ENCODE data around the gene MORN2. TPM values are rescaled to one million over a fixed set of nuclear protein-coding genes. Genes with fewer than 3 reads are reported as not detected.

Gene MORN2
- total RNA-seq, 2 experiments from 2014 or later: 7.8 to 8.1 TPM

GRCh38 chr2:38898256-38898655 lies 22.5 kb downstream of the MORN2 start:
- Histone ChIP-seq H3K4me3 (ENCODE audit: low read depth, low read length, poor library complexity, severe bottlenecking) (no peak overlapping the region), H3K79me2 (ENCODE audit: insufficient read depth, low read depth, low read length) (no peaks in the 10 kb centered on the region), H3K27ac (ENCODE audit: low read depth, low read length, poor library complexity, severe bottlenecking) (no peak overlapping the region), H3K9me3 (ENCODE audit: low read length) (no peaks in the 10 kb centered on the region), H3K4me1 (ENCODE audit: insufficient read depth, low read length, poor library complexity, severe bottlenecking) (no peaks in the 10 kb centered on the region), H3K36me3 (ENCODE audit: insufficient read depth, low read length) (no peaks in the 10 kb centered on the region), H3K9me2 (ENCODE audit: insufficient read depth, low read length) (no peaks in the 10 kb centered on the region), H3K4me2 (ENCODE audit: low read length) (no peak overlapping the region), H4K20me1 (ENCODE audit: insufficient read depth, low read length) (no peaks in the 10 kb centered on the region), H2AFZ (ENCODE audit: low read length) (no peak overlapping the region)
- no TSS peak for BruUV-seq (replicated peaks)
- CTCF ChIA-PET (ENCODE audit: unreplicated experiment): no interaction called here
- intact Hi-C loops (cut with micrococcal nuclease; ENCODE audit: unreplicated experiment): no loop called here
- no peak for TF ChIP-seq CTCF (conservative IDR thresholded peaks at IDR 0.05; ENCODE audit: low read length)
- no peak for TF ChIP-seq EZH2phosphoT487 (IDR thresholded peaks at IDR 0.05; ENCODE audit: borderline replicate concordance, low read depth, low read length)
- POLR2A ChIA-PET: no interaction called here
- no peak for DNase-seq (ENCODE audit: low spot score)

- Histone ChIP-seq H3K9me2 (ENCODE audit: insufficient read depth, low read length) (no peaks in the 10 kb centered on the region), H4K20me1 (ENCODE audit: insufficient read depth, low read length) (no peaks in the 10 kb centered on the region), H2AFZ (ENCODE audit: low read length) (no peak overlapping the region), H3K27ac (ENCODE audit: low read depth, low read length, poor library complexity, severe bottlenecking) (no peak overlapping the region), H3K36me3 (ENCODE audit: insufficient read depth, low read length) (no peaks in the 10 kb centered on the region), H3K4me3 (ENCODE audit: low read depth, low read length, poor library complexity, severe bottlenecking) (no peak overlapping the region), H3K4me1 (ENCODE audit: insufficient read depth, low read length, poor library complexity, severe bottlenecking) (no peaks in the 10 kb centered on the region), H3K4me2 (ENCODE audit: low read length) (no peak overlapping the region), H3K9me3 (ENCODE audit: low read length) (no peaks in the 10 kb centered on the region), H3K79me2 (ENCODE audit: insufficient read depth, low read depth, low read length) (no peaks in the 10 kb centered on the region)
- POLR2A ChIA-PET: interaction anchor here (0.6 to 1.2 kb wide), 4 partner anchors 9 to 110 kb away, joined by 3 read pairs; no protein-coding TSS in a partner anchor
- CTCF ChIA-PET (ENCODE audit: unreplicated experiment): interaction anchor here (0.6 kb wide), 1 partner anchor 698 kb away, joined by 3 read pairs; no protein-coding TSS in a partner anchor
- intact Hi-C loops (cut with micrococcal nuclease; ENCODE audit: unreplicated experiment): no loop called here
- TF ChIP-seq EZH2phosphoT487 (IDR thresholded peaks at IDR 0.05; ENCODE audit: borderline replicate concordance, low read depth, low read length) (no peak), CTCF (conservative IDR thresholded peaks at IDR 0.05; ENCODE audit: low read length) (no peak)
- no peak for DNase-seq (ENCODE audit: low spot score)
- no TSS peak for BruUV-seq (replicated peaks)
Measured at GRCh38 chr2:38900726-38901125, 24.9 kb downstream of the MORN2 start.

GRCh38 chr2:38905251-38905650 lies 29.5 kb downstream of the MORN2 start:
- no peak overlapping the region for H2AFZ ChIP-seq (ENCODE audit: low read length)
- no peaks in the 10 kb centered on the region for H3K9me2 ChIP-seq (ENCODE audit: insufficient read depth, low read length)
- intact Hi-C loops (cut with micrococcal nuclease; ENCODE audit: unreplicated experiment): no loop called here
- no peaks in the 10 kb centered on the region for H4K20me1 ChIP-seq (ENCODE audit: insufficient read depth, low read length)
- no peaks in the 10 kb centered on the region for H3K4me1 ChIP-seq (ENCODE audit: insufficient read depth, low read length, poor library complexity, severe bottlenecking)
- TF ChIP-seq CTCF (conservative IDR thresholded peaks at IDR 0.05; ENCODE audit: low read length) (no peak), EZH2phosphoT487 (IDR thresholded peaks at IDR 0.05; ENCODE audit: borderline replicate concordance, low read depth, low read length) (no peak)
- no peak overlapping the region for H3K27ac ChIP-seq (ENCODE audit: low read depth, low read length, poor library complexity, severe bottlenecking)
- H3K79me2 ChIP-seq (ENCODE audit: insufficient read depth, low read depth, low read length): no peaks in the 10 kb centered on the region
- POLR2A ChIA-PET: no interaction called here
- CTCF ChIA-PET (ENCODE audit: unreplicated experiment): no interaction called here
- no peak for DNase-seq (ENCODE audit: low spot score)
- no peak overlapping the region for H3K4me2 ChIP-seq (ENCODE audit: low read length)
- no peak overlapping the region for H3K4me3 ChIP-seq (ENCODE audit: low read depth, low read length, poor library complexity, severe bottlenecking)
- BruUV-seq (replicated peaks): no TSS peak
- H3K36me3 ChIP-seq (ENCODE audit: insufficient read depth, low read length): no peaks in the 10 kb centered on the region
- H3K9me3 ChIP-seq (ENCODE audit: low read length): no peaks in the 10 kb centered on the region

All from OCI-LY7 (cell line).